Measurements from ENCODE around the gene ZNF185. TPM values are rescaled to one million over a fixed set of nuclear protein-coding genes. Genes with fewer than 3 reads are reported as not detected.

Gene ZNF185
- polyA plus RNA-seq, 3 donors: 39.1 to 82.9 (median 40.5) TPM

DNA sequence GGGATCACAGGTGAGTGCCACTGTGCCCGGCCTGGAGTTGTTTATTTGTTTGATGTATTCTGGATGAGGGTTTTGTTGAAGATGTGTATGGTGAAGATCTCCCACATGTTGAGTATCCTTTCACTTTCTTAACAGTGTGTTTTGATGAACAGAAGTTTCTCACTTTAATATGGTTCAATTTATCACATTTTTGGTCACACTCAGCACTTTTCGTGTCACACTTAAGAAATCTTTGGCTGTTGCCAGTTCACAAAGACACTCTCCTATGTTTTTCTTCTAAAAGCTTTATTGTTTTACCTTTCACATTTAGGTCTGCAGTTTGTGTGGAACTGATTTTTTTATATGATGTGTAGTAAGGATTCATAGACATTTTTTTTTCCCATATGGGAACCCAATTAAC, 16.6 kb upstream of the ZNF185 start:
- intact Hi-C loops (cut with micrococcal nuclease): no loop called here
- TF ChIP-seq, protein P1, sequence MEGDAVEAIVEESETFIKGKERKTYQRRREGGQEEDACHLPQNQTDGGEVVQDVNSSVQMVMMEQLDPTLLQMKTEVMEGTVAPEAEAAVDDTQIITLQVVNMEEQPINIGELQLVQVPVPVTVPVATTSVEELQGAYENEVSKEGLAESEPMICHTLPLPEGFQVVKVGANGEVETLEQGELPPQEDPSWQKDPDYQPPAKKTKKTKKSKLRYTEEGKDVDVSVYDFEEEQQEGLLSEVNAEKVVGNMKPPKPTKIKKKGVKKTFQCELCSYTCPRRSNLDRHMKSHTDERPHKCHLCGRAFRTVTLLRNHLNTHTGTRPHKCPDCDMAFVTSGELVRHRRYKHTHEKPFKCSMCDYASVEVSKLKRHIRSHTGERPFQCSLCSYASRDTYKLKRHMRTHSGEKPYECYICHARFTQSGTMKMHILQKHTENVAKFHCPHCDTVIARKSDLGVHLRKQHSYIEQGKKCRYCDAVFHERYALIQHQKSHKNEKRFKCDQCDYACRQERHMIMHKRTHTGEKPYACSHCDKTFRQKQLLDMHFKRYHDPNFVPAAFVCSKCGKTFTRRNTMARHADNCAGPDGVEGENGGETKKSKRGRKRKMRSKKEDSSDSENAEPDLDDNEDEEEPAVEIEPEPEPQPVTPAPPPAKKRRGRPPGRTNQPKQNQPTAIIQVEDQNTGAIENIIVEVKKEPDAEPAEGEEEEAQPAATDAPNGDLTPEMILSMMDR (IDR thresholded peaks at IDR 0.05): no peak
- no peaks in the 10 kb centered on the region for H3K79me2 ChIP-seq (ENCODE audit: insufficient read depth, low read length)
- no peaks in the 10 kb centered on the region for H3K36me3 ChIP-seq (replicated peaks in 1 of 2; ENCODE audit: control insufficient read depth in 1 of 2, insufficient read depth in 2 of 2, low read length in 2 of 2)
- H3K4me1 ChIP-seq (ENCODE audit: control insufficient read depth in 1 of 2, insufficient read depth in 2 of 2, low read length in 2 of 2): no peaks in the 10 kb centered on the region
- H2AFZ ChIP-seq (ENCODE audit: insufficient read depth, low read depth, low read length, poor library complexity, severe bottlenecking): no peak overlapping the region
- no peak overlapping the region for H3K9ac ChIP-seq (ENCODE audit: insufficient read depth, low read length, poor library complexity, severe bottlenecking)
- Mint-ChIP-seq H3K27me3 (ENCODE audit: low read depth in 3 of 3) (peaks cover 0 to 11% (median 0%) of the 10 kb centered on the region in 3 donors), H3K4me3 (no peak overlapping the region), H3K4me1 (no peaks in the 10 kb centered on the region), H3K36me3 (no peaks in the 10 kb centered on the region), H3K27ac (no peak overlapping the region), H3K9me3 (peaks cover 0 to 3% (median 0%) of the 10 kb centered on the region in 7 donors)
- H3K4me3 ChIP-seq (replicated peaks in 1 of 3; ENCODE audit: low read depth in 2 of 3, low read length in 3 of 3): no peak overlapping the region
- no peak overlapping the region for H3K4me2 ChIP-seq (replicated peaks; ENCODE audit: extremely low read depth, low read length, poor library complexity, severe bottlenecking)
- H3K27ac ChIP-seq (ENCODE audit: low read depth in 1 of 2, low read length in 2 of 2): no peak overlapping the region
- no CpG with 5 or more reads among the region's 2 CpGs for WGBS (ENCODE audit: insufficient coverage)
- no peaks in the 10 kb centered on the region for H4K20me1 ChIP-seq (ENCODE audit: insufficient read depth, low read length)
- peaks cover 0 to 2% of the 10 kb centered on the region in 2 donors for H3K27me3 ChIP-seq (ENCODE audit: control insufficient read depth in 2 of 2, insufficient read depth in 2 of 2, low read length in 2 of 2)
- DNase-seq: no peak
- no peaks in the 10 kb centered on the region for H3K9me3 ChIP-seq (replicated peaks in 1 of 2; ENCODE audit: control insufficient read depth in 1 of 2, insufficient read depth in 1 of 2, low read length in 2 of 2)

- Histone ChIP-seq H2AFZ (ENCODE audit: insufficient read depth, low read depth, low read length, poor library complexity, severe bottlenecking) (no peak overlapping the region), H3K36me3 (replicated peaks in 1 of 2; ENCODE audit: control insufficient read depth in 1 of 2, insufficient read depth in 2 of 2, low read length in 2 of 2) (no peaks in the 10 kb centered on the region), H3K9me3 (replicated peaks in 1 of 2; ENCODE audit: control insufficient read depth in 1 of 2, insufficient read depth in 1 of 2, low read length in 2 of 2) (no peaks in the 10 kb centered on the region), H3K4me2 (replicated peaks; ENCODE audit: extremely low read depth, low read length, poor library complexity, severe bottlenecking) (no peak overlapping the region), H4K20me1 (ENCODE audit: insufficient read depth, low read length) (no peaks in the 10 kb centered on the region), H3K4me3 (replicated peaks in 1 of 3; ENCODE audit: low read depth in 2 of 3, low read length in 3 of 3) (no peak overlapping the region), H3K4me1 (ENCODE audit: control insufficient read depth in 1 of 2, insufficient read depth in 2 of 2, low read length in 2 of 2) (no peaks in the 10 kb centered on the region), H3K27me3 (ENCODE audit: control insufficient read depth in 2 of 2, insufficient read depth in 2 of 2, low read length in 2 of 2) (peaks cover 0 to 5% of the 10 kb centered on the region in 2 donors), H3K79me2 (ENCODE audit: insufficient read depth, low read length) (no peaks in the 10 kb centered on the region), H3K27ac (ENCODE audit: low read depth in 1 of 2, low read length in 2 of 2) (no peak overlapping the region), H3K9ac (ENCODE audit: insufficient read depth, low read length, poor library complexity, severe bottlenecking) (no peak overlapping the region)
- Mint-ChIP-seq H3K36me3 (no peaks in the 10 kb centered on the region), H3K27ac (no peak overlapping the region), H3K9me3 (peaks cover 0 to 3% (median 0%) of the 10 kb centered on the region in 7 donors), H3K27me3 (ENCODE audit: low read depth in 3 of 3) (peaks cover 2 to 12% (median 8%) of the 10 kb centered on the region in 3 donors), H3K4me3 (no peak overlapping the region), H3K4me1 (no peaks in the 10 kb centered on the region)
- intact Hi-C loops (cut with micrococcal nuclease): no loop called here
- DNase-seq: no peak
- TF ChIP-seq, protein P1 (IDR thresholded peaks at IDR 0.05): no peak
- WGBS (ENCODE audit: insufficient coverage): 82% methylated on average over 2 of the region's 6 CpGs
These were observed 13.7 kb upstream of the ZNF185 start for GRCh38 chrX:152884171-152884570.

Data from CD14-positive monocyte (primary cell).